Stimulated activated CD4-positive, alpha-beta T cell treated with anti-CD3 and anti-CD28 coated beads, TNF-alpha, amount 100 ng/mL, for 4 hours (primary cell): ENCODE data around the gene RPL7A.
"Not testable (repeated sequence)": the region's sequence is repeated elsewhere in the genome, so short reads cannot be mapped to it uniquely, and the experiment has no call there.

Experiments
- DNase-seq, 3 experiments: peaks; one replicate each; pipeline ENCODE4 v3.0.0-alpha.2; 2020; ENCODE audit warnings: low read depth in 3 of 3

RPL7A gene

DNA sequence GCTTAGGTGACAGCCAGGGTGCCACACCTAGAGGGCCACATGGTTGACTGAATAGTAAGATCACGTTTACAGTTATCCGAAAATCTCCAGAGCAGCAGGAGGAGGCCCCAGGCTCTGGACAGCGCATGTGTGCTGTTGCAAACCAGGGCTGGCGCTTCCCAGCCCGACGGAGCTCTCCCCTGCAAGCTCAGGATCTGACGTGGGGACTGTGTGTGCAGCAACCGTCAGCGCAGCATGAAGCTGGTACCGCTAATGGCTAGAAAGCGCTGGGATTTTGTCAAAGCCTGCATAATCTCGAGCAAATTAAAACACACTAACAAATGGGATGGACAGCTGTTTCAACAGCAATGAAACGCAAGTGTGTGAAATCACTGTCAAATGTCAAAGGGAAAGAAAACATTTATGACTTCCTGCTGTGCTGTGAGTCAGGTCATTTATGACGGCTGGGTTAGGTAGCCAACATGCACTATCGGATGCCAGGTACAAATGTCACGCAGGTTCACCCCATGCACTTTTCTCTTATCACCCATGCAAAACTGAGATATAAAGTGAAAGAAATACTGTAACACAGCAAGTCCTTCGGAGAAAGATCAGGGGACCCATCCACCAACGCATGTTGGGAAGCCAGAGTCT lies 20.3 kb downstream of the RPL7A start:
- no peak for DNase-seq

DNA sequence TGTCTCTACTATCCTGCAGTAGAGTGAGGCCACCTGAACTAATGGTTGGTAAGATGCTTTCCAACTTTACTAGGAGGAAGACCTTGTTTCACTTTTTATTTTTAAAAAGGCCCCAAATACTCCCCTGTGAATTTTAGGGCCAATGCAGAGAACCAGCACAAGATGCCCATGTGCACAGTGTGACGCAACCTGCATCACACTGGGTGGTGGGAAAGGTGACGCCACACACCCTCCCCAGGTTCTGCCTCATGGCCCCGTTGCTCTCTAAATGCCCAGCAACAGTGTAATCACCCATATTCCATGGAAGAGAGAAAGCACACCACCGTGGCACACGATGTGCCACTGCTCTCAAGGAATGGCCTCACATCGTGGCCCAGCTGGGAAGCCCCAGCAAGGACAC lies 21.4 kb downstream of the RPL7A start:
- DNase-seq, result no peak

DNA sequence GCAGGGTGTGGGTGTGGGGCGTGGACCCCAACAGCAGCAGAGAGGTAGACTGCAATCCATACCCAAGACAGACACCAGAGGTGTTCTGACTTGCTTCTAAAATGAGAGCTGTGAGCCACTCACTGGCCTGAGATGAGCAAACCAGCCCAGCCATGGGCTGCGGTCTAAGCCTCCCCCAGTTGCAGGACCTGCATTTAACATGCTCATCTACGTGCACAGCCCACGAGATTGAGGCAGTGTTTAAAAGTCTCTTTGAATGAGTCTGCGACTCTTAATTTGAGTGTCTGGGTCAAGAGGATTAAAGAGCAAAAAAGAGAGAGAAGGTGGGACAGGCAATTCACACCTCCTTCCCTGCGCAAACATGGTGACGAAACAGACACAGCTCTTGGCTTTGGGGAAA lies 21.9 kb downstream of the RPL7A start:
- no peak for DNase-seq

DNA sequence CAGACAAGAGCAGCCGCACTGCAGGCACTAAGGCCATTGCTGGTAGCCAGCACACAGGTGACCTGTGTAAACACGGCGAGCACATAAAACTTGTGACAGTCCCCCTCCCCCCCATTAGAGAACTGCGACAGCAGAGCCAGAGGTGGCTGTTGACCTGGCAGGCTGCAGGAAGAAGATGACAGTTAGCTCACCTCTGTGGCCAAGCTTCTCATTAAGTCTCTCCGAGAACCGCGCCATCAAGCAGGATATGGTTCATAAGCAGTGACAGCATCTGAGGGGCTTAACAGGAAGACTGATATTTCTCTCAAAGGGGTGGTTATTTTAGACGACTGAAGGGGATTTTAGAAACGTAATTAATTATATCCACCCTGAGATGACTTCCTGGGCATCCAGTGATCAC lies 22.7 kb downstream of the RPL7A start:
- no peak for DNase-seq

DNA sequence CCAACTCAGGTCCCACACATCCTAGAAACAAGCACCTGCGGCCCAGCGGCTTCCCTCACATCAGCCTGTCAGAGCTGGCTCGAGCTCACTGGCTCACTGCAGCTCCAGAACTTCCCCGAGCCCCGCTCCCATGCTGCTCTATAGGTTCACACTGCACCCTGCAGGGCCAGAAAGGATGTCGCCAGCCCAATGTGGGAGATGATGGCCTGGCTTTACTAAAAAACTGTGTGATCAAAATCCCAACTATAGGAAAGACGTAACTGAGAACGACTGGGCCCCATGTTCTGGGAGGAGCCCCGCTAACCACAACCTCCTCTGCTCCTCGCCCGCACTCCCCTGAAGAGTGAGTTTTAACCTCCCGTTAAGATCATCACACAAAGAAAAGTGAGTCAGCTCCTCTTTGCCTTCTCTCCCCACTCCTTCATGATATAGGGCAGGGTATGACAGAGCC lies 23.3 kb downstream of the RPL7A start:
- DNase-seq, result peak in 2 of 3 experiments; percentile 55

DNA sequence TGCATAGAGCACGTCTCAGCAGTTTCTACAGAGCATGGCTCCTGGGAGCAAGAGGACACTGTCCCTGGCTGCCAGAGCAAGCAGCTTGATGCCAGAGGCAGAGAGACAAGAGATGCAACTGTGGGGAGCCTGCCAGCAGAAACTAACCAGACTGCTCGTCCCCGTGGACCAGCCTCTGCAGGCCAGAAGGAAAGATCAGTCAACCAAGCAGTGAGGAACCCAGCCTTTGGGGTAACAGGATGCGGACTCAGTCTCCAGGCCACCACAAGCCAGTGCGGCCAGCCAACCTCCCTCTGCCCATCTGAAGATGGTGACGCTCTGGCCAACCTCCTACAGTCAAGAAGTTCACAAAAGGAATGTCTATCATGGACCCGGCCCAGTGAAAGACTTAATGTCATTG lies 24.1 kb downstream of the RPL7A start:
- no peak for DNase-seq

DNA sequence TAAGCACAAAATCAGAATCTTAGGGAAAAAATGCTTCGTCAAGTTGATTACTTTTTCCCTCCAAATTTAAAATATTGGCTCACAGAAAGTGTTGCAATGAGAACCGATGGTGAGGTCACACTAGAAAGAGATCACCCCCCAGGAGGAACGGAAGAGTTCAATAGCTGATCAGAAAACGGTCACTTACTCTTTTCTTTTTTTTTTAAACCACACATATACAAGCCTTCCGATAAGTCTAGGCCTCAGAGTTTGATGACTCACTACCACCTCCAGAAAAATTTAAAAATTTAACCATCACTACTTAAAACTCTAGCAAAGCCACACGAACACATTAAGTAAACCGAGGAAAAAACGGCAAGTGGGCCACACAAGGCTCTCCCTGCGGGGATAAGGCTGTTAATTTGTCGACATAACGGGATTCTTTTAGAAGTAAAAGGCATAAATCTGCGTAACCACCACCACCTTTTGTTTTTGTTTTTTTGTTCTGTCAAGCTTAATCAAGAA lies 26.6 kb downstream of the RPL7A start:
- no peak for DNase-seq

DNA sequence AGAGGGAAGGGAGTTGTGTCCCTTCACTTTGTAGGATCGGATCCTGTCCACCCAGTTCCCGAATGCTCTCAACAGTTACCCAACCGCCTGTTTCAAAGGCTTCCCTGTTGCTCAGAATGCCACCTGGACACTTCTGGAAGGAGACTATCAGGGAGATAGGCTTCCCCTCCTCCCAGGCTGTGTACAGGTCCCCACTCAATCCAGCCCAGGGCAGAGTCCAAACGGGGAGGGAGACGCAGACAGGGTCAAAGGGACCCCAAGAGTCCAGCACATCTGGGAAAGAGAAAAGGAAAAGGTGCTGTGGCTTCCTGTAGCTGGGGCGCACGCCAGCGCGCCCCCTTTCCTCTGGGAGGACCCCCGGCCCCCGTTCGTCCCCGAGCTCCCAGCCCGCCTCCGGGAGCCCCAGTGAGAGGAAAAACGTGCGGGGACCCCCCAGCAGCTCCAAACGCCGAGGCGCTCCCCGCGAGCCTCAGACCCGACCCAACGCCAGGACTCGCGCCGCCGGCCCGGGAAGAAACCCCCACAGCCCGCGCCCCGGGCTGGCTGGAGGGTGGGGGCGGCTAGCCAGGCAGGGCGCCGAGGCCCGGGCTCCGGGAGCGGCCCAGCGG lies 27.2 kb downstream of the RPL7A start:
- no peak for DNase-seq

DNA sequence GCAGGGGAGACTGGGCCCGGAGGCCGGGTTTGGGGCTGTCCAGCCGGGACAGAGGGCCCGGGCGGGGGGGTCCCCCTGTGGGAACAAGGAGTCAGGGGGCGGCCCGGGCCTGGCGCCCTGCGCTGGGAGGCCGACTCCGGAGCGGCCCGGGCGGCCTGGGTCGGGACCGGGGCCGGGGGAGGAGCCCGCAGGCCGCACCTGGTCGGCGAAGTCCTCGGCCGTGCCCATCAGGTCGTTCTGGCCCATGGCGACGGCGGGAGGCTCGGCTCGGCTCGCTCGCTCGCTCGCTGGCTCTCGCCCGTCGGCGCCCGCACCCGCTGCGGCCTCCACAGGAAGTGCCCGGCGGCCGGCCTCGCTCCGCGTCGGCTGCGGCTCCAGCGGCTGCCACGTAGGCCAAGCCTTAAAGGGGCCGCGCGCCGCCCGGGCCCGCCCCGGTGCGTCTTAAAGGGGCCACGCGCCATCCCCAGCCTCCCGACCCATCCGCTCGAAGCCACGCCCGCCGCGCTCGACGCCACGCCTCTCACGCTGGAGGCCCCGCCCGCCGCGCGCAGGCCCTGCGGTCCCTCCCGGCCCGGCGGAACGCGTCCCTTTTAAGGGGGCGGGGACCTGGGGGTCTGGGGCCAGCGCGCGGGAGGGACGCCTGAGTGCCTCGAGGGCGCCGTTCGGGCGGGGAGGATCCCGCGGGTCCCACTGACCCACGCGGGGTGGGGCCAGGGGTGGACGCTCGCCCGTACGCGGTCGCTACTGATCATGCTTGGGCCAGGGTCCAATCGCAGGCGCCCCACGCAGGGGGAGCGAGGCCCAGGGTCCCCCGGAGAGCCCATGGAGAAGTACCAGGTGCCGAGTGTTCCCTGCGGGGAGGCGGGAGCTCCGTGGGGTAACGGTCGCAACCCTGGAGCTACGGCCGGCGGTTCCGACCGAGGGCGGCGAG lies 28.0 kb downstream of the RPL7A start, which contains the start of the genes STKLD1 and SURF4:
TSS of gene STKLD1 (plus strand) at position 643 of the 931 bp plus-strand sequence. CDS start at position 751, 108 bp downstream.
TSS of gene SURF4 (minus strand) at position 337 of the 931 bp plus-strand sequence. CDS start at position 246, 91 bp downstream.
- peak; percentile 89 to 93 (median 91) for DNase-seq

DNA sequence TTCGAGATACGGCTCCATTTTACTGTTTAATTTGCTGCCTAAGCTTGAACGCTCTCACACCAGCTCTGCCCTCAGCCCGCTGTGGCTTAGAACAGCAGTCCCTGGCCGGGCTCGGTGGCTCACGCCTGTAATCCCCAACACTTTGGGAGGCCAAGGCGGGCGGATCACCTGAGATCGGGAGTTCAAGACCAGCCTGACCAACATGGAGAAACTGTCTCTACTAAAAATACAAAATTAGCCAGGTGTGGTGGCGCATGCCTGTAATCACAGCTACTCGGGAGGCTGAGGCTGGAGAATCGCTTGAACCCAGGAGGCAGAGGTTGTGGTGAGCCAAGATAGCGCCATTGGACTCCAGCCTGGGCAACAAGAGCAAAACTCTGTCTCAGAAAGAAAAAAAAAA lies 29.3 kb downstream of the RPL7A start:
- DNase-seq, result not testable (repeated sequence)

DNA sequence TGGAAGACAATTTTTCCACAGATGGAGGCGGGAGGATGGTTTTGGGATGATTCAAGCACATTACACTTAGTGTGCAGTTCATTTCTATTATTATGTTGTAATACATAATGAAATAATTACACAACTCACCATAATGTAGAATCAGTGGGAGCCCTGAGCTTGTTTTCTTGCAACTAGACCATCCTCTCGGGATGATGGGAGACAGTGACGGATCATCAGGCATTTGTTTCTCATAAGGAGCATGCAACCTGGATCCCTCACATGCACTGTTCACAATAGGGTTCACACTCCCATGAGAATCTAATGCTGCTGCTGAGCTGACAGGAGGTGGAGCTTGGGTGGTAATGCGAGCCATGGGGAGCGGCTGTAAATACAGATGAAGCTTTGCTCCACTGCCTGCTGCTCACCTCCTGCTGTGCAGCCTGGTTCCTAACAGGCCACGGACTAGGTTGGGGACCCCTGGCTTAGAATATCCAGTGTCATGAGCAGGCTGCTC lies 29.8 kb downstream of the RPL7A start:
- DNase-seq, result no peak

DNA sequence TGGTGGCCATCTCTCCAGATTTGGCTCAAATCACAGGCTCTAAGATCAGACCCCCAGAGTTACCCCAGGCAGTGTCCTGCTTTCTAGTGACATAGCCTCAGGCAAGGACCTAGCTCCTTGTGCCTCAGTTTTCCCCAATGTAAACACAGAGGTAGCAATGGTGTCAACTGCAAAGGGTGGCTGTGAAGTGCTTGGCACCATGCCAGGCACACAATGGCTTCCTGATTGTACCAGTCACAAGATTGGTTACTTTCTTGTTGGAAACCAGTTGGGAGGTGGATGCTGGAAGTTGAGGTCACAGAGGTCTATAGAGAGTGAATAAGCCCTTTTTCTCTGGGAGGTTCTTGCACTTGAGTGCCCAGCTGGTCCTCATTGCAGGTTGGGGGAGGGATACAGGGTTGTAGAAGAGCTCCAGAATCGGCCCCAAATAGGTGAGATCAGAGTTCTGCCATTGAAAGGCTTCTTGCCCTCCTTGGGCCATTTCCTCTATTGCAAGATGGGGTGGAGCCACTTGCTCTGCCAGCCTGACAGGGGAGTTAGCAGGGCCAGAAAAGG lies 30.5 kb downstream of the RPL7A start:
- DNase-seq, result no peak

DNA sequence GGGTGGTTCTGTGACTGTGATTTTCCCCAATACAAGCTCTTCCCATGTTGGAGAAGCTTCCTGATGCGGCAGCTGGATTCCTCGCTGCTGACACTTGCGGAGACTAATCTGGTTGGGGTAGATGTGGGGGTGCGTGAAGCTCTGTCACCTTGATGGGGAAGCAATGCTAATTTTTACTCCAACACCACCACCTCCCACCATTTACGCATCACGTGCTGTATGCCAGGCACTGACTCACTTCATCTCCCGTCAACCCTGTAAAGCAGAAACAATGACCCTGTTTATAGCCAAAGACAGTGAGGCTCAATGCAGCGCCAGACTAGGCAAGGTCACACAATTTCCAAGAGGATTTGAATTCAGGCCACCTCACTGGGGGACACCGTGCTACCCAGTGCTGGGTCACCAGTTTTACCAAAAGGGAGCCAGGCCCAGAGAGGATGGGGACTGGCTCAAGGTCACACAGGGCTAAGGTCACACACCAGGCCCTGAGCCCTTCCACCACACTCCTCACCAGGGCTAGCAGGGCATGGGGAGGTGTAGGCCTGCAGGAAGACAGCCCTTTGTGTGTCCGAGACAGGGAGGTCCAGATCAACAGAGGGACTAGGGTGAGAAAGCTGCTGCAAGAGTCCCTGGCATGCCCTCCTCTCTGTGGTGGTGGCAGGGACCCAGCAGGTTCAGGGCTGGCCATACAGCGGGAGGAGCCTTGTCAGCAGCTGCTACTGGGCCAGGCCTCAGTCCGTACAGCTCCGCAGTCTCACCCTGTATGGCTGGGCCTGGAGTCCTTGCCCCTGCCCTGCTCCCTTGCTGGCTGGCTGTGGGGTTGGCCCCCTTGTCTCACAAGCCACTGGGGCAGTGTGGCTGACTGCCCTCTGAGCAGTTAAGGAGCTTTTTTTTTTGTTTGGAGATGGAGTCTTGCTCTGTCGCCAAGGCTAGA lies 31.4 kb downstream of the RPL7A start:
- DNase-seq, result no peak

DNA sequence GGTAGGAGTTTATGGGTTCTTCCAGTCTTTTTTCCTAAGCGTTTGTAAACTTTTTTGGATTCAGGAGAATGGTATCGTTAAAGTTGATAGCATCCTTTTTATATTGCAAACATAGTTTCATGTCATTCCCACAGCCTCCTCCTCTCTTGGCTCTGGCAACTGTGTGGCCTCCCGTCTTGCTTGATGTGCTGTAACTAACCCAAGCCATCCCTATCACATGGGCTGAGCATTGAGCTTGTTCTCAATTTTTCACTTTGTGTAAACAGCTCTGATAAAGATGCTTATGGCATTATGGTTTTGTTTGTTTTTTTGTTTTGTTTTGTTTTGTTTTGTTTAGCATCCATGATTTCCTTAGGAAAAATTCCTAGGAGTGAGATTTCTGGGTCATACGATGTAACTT lies 32.7 kb downstream of the RPL7A start:
- no peak for DNase-seq

DNA sequence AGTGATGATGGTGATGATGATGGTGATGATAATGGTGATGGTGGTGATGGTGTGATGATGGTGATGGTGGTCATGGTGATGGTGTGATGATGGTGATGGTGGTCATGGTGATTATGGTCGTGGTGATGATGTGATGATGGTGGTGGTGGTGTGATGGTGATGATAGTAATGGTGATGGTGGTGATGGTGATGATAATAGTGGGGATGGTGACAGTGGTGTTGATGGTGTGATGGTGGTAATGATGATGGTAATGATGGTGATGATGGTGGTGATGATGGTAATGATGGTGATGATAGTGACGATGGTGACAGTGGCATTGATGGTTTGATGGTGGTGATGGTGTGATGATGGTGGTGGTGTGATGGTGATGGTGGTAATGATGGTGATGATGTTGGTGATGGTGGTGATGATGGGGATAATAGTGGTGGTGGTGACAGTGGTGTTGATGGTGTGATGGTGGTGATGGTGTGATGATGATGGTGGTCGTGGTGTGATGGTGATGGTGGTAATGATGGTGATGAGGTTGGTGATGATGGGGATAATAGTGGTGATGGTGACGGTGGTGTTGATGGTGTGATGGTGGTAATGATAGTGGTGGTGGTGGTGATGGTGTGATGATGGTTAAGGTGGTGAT lies 34.6 kb downstream of the RPL7A start:
- DNase-seq, result no peak

DNA sequence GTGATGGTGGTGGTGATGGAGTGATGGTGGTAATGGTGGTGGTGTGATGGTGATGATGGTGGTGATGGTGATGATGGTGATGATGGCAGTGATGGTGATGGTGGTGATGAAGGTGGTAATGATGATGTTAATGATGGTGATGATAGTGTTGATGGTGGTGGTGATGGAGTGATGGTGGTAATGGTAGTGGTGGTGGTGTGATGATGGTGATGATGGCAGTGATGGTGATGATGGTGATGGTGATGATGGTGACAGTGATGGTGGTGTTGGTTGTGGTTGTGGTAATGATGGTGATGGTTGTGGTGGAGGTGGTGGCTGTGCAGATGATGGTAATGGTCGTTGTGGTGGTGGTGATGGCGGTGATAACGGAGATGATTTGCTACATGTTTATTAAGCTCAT lies 35.4 kb downstream of the RPL7A start:
- DNase-seq, result no peak

DNA sequence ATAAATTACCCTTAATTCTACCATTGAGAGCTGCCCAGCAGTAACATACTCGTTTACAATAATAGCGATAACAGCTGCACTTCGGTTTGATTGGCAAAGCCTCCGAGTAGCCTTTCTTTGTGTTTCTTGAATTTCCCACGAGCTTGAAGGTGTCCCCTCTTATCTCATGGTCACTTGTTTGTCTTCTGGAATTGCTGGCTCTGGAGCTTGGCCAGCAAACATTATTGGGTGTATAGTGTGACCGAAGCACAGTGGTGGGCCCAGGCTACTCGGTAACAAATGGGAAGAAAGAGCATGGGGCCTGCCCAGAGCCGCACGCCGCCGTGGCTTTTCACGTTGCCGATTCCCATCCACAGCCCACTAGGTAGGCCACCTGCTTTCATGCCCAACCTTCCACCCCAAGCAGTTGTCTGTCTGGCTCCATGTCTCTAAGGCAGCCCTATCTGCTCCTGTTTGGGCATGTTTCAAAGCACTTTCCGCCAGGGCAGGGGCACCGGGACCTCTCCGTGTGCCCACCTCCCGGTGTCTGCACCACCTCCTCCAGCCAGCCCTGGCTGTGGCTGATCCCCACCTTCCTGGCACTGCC lies 36.8 kb downstream of the RPL7A start:
- no peak for DNase-seq

DNA sequence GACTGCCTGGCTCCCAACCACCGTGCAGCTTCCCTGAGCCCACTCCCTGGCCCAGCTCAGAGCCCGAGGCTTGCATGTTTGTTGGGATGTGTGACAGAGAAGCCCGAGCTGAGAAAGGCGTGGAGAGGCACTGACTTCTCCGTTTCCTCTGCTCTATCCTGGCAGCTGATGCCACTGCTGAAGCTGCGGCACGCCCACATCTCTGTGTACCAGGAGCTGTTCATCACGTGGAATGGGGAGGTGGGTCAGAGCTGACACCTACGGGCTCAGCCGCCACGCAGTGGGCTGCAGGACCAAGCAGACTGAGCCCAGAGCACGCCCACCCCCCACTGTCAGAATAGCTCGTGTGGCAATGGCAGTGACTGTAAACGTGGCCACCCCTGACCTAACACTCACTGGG lies 37.4 kb downstream of the RPL7A start:
- DNase-seq, result no peak

DNA sequence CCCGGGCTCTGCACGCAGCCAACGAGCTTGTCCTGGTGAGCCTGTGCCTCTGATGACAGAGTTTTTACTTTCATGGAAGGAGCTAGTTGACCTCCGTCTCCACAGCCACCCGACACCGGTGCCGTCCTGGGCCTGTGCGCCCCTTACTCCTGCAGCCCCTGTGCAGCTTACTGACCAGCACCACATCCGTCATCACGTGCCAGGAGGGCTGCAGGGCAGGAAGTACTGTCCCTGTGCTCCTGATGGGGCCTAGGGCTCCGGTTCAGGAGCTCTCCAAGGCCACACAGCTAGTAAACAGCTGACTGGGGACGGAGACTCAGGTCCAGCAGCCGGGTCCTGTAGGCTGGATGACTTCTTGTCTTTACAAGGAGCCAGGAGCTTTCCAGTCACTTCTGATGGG lies 38.3 kb downstream of the RPL7A start:
- no peak for DNase-seq

DNA sequence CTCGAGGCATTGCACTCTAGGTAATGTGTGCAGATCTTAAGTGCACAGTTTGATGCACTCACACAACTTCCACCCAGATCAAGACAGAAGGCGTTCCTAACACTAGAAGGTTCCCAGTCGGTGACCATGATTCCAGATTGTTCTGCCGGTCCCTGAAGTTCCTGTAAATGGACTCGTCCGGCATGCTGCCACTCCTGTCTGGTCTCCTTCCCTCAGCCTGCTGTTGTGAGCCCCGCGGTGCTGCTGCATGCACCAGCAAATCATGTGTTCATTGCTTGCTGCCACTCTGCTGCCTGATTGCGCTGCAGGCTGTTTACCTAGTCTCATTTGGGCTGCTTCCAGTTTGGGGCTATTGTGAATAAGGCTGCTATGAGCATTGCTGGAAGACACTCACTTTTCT lies 39.7 kb downstream of the RPL7A start:
- no peak for DNase-seq
